Activated CD8-positive, alpha-beta memory T cell treated with anti-CD3 and anti-CD28 coated beads for 1 hour (primary cell): ENCODE data around the gene CMBL.
A peak's percentile ranks its signal among the peaks of the same experiment; 100 is the strongest.
"Not testable (repeated sequence)": the region's sequence is repeated elsewhere in the genome, so short reads cannot be mapped to it uniquely, and the experiment has no call there.

ENCODE experiments used
- DNase-seq, 2 donors: peaks; one replicate each; pipeline ENCODE4 v3.0.0-alpha.2; 2020; ENCODE audit warnings: low read depth in 1 of 2; ENCODE audit errors: extremely low read depth in 1 of 2

CMBL gene

DNA sequence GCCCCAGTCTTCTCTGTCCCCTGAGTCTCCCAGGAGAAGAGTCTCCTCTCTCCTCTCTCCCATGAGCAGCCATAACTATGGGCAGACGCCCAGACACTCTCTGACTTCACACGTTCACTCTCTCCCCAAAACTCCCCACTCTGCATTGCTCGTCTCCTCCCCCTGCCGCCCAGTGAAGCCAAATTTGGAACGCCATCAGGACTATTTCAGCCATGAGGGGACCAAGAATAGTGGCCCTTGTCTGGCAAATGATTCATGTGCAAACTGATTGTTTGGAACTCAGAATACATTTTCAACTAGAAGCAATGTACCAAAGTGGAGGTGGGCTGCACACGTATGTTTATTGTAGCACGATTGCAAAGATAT, 20.9 kb downstream of the CMBL start:
- DNase-seq: no peak

DNA sequence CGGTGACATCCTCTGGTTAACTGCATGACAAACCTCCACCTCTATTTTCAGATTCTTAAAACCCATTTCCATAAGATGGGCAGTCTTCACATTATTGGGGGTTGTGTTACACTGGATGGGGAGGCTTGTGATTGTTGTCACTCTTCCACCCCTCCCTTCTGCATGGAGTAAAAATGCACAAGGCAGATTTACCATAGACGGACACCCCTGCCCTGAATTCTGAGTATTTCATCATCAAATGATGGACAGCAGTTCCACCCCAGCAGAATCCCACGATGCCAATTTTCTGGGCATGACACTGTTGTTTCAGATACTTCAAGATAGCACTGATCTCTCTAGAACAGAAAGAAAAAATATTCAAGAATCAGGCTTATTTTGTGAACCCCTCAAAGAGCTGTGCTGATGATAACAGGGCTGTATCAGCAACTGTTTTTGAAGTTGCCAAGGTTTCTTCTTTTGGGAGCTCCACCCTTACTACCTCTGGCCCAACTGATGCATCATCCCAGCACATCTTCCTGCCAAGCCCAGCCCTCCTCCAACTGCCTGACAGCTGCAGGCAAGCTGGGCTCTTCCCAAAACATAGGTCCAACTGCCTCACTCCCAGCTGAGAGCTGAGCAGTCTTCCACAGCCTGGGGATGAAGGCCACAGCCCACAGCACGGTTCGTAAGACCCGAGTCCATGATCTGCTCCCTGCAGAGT, 21.4 kb downstream of the CMBL start:
- DNase-seq: no peak

DNA sequence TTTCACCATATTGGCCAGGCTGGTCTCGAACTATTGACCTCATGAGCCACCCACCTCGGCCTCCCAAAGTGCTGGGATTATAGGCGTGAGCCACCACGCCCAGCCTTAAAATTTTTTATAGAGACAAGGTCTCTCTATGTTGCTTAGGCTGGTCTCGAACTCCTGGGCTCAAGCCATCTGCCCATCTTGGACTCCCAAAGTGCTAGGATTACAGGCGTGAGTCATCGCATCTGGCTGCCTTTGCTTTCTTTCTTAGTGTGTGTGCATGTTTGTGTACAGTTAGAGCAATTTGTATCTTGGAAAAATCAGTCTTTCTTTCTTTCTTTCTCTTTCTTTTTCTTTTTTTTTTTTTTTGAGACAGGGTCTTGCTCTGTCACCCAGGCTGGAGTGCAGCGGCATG, 22.3 kb downstream of the CMBL start:
- DNase-seq: not testable (repeated sequence)

DNA sequence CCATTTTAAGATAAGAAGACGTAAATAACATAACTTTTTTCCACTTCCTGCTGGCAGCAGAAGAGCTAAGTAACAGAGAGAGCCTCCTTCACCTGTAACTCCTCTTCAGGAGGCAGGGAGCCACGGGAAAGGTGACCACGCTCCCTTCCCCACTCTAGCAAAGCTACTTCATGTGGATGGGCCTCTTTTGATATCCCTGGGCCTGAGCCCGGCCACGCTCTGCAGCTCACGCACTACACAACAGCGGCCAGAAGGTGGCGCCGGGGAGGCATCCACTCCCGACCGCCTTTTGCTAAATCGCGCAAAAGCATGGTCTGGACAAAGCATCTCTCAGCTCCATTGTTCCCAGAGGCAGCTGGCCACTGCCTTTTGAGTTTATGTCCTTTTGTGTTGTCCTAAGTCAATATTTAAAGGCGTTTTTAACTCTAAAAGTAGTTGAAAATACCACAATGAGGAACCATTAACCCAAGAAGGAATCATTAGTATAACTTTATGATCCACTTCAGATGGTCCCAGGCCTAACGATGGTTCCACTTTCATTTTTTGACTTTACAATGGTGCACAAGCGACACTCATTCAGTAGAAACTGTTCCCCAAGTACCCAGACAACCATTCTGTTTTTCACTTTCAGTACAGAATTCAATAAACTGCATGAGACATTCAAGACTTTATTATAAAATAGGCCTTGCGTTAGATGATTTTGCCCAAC, 23.6 kb downstream of the CMBL start:
- DNase-seq: peak; percentile 42 to 68

DNA sequence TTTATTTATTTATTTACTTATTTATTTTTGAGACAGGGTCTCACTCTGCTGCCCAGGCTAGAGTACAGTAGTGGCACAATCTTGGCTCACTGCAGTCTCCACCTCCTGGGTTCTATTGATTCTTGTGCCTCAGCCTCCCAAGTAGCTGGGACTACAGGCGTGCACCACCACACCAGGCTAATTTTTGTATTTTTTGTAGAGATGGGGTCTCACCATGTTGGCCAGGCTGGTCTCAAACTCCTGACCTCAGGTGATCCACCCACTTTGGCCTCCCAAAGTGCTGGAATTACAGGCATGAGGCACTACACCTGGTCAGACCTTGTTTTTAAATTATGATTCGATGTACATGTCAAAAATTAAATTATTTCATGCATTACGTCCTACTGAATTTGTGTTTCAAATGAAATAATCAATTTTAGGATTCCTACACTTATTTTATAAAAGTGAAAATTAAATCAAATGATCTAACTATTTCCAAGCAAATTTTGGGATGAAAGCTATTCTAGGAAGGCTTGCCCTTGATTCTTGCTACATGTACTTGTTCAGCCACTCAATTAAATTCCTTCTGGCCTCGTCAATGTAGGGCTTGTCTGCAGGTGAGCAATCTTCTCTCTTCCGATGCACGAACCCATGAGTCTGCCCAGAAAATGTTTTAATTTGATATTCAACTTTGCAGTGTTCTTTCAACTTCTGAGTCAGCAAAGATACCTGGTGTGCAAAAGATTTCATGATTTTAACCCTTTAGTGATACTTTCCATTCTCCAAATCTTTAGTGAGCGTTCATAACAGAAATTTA, 27.6 kb downstream of the CMBL start:
- DNase-seq: no peak

DNA sequence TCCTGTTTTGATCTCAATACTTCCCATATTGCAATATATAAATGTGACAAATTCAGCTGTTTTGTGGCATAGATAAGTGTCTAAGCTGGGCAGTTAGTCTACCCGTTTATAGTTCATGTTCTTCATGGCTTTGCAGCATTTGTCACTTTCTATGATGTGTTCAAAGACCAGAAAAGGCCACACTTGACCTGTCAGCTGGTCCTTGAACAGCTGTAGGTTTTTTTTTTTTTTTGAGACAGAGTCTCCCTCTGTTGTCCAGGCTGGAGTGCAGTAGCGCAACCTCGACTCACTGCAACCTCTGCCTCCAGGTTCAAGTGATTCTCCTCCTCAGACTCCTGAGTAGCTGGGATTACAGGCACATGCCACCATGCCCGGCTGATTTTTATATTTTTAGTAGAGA, 28.4 kb downstream of the CMBL start:
- no peak for DNase-seq

- DNase-seq: no peak
These were observed 28.9 kb downstream of the CMBL start for GRCh38 chr5:10278658-10279279.

GRCh38 chr5:10277773-10278630, 29.7 kb downstream of the CMBL start:
- DNase-seq: no peak

GRCh38 chr5:10276691-10277090, 31.0 kb downstream of the CMBL start:
- no peak for DNase-seq

GRCh38 chr5:10275991-10276390, 31.7 kb downstream of the CMBL start:
- DNase-seq: no peak

GRCh38 chr5:10275460-10275859, 32.2 kb downstream of the CMBL start:
- no peak for DNase-seq

- not testable (repeated sequence) for DNase-seq
These were observed 34.9 kb downstream of the CMBL start for GRCh38 chr5:10272875-10273209.

DNA sequence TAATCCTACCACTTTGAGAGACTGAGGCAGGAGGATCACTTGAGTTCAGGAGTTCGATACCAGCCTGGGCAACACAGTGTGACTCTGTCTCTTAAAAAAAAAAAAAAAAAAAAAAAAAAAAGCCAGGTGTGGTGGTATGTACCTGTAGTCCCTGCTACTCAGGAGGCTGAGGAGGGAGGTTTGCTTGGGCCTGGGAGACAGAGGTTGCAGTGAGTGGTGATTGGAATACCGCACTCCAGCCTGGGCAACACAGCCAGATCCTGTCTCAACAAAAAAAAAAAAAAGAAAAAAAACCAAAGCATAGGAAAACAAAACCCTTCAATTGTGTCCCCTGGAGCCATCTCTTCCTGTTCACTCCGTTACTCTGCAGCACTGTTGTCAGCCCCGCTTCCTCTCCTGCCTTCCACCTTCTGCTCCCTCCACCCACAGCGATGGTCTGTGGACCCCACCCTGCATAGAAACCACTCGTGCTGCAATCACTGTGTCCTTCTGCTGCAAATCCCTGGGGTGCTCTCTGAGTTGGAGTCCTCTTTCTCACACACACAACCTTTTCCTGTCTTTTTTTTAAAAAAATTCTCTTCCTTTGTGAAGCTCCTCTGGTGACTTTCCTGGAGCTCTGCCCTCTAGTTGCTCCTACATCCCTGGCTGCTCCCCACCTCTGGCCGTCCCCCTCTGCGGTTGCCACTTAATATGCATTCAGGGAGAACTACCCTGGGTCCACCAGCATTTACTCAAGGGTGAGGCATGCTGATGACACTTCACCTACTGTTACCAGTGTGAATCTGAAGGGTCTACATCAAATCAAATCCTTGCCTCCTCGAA, 35.4 kb downstream of the CMBL start:
- DNase-seq: no peak

GRCh38 chr5:10268100-10268499, 39.6 kb downstream of the CMBL start:
- no peak for DNase-seq

- no peak for DNase-seq
These were observed 40.9 kb downstream of the CMBL start for GRCh38 chr5:10266839-10267238.

GRCh38 chr5:10266137-10266536, 41.6 kb downstream of the CMBL start:
- DNase-seq: no peak

DNA sequence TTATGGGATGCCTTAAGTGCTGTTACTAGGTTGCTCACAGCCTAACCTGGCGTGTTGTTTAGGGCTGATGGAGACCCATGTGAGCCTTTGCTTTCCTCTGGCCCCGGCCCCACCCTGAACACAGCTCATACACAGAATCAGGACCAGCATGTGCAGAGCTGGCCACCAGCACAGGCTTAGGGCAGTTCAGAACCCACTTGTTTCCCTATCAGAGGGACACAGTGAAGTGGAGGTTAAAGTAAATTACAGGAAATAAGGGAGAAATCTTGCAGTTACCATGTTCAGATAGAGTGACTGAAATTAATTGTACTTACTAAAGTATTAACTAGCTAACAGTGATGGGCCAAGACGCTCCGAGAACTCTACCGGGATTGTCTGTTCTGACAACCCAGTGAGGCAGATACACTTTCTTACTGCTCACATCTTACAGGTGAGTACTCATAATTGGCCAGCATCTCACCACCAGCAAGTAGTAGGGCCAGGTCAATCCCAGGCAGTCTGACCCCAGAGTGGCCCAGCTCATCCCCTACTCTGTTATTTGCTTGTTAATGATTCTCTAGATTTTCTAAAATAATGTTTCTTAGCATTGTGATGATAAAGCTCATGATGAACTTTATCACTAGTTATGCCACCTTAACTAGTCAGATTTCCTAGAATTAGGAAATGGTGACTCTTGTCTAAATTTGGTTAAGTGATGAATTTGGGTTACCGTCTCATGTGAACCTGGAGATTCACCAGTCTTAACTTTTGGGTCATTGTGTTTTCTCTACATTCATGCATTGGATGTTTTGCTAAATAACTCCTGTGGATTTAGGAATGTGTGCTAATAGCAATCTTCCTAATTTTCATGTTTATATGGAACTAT, 42.2 kb downstream of the CMBL start:
- DNase-seq: no peak

GRCh38 chr5:10264604-10265003, 43.1 kb downstream of the CMBL start:
- no peak for DNase-seq

DNA sequence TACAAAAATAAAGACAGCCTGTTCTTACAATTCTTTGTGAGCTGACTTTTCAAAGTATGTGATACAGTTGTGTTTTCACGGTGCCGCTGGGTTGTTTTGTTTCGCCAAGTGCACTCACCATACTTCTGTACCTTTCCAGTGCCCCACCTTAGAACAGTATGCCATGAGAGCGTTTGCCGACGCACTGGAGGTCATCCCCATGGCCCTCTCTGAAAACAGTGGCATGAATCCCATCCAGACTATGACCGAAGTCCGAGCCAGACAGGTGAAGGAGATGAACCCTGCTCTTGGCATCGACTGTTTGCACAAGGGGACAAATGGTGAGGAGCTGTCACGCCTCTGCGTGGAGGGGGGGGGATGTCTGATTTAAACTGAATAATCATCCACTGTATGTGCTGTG, 44.7 kb downstream of the CMBL start:
- DNase-seq: no peak
